H1 (cell line): ENCODE results near the gene IL37. TPM values are rescaled to one million over a fixed set of nuclear protein-coding genes. Genes with fewer than 3 reads are reported as not detected.

Experiments
- BRCA1 ChIP-seq: IDR thresholded peaks from 2 replicates; pipeline ENCODE4 v1.6.1; 2012; ENCODE audit warnings: low read depth, low read length, improper control_type of control experiment
- GABPA ChIP-seq: IDR thresholded peaks from 2 replicates; pipeline ENCODE4 v1.6.1; 2011; ENCODE audit warnings: mild to moderate bottlenecking, low read length, moderate library complexity, borderline replicate concordance; ENCODE audit not compliant: insufficient read depth
- RFX5 ChIP-seq: IDR thresholded peaks from 2 replicates; pipeline ENCODE4 v1.6.1; 2011; ENCODE audit warnings: low read depth, low read length, improper control_type of control experiment, borderline replicate concordance
- RNF2 ChIP-seq: fragments of 200-900, 300-1000 bp; sonication (generic); IDR thresholded peaks from 2 replicates; pipeline ENCODE4 v1.7.1; 2016; ENCODE audit warnings: borderline replicate concordance, low read depth, mild to moderate bottlenecking, antibody characterized with exemption, low read length; ENCODE audit not compliant: poor library complexity, severe bottlenecking; ENCODE audit errors: missing control alignments
- SP2 ChIP-seq: IDR thresholded peaks from 2 replicates; pipeline ENCODE4 v1.6.1; 2012; ENCODE audit warnings: mild to moderate bottlenecking, low read length, inconsistent platforms
- TBP ChIP-seq: IDR thresholded peaks from 2 replicates; pipeline ENCODE4 v1.6.1; 2011; ENCODE audit warnings: low read depth, low read length, improper control_type of control experiment
- TEAD4 ChIP-seq: IDR thresholded peaks from 2 replicates; pipeline ENCODE4 v1.6.1; 2012; ENCODE audit warnings: low read depth, low read length, inconsistent platforms, mixed read lengths
- polyA plus RNA-seq, 7 experiments: library from polyadenylated mRNA; depleted of rRNA in 3 of 7; stranded (reverse) in 5 of 7; unstranded in 2 of 7; fragments of >200 nt in 5 of 7; fragments of 200-250 nt in 2 of 7; gene quantifications; 1 replicate in 5 of 7; 2 replicates in 1 of 7; 4 replicates in 1 of 7; pipeline versions ENCODE4 v1.2.1 to v1.2.3, GENCODE V29; 2011 to 2013; ENCODE audit warnings: missing spikeins in 2 of 7, mixed read lengths in 2 of 7
- total RNA-seq: library from RNA; stranded (reverse); fragmentation: NEBNext Ultra II Directional; extraction: Animal tissue kit (Norgen Biotek cat#: 25700); gene quantifications from 2 replicates; pipeline ENCODE4 v1.2.1, GENCODE V29; 2021

The IL37 gene
- total and polyA plus RNA-seq, 2 of the 8 experiments (the other 6 are each of a cell fraction or from before 2014, with no cell fraction given): 0.18 TPM; not detected in 1

DNA sequence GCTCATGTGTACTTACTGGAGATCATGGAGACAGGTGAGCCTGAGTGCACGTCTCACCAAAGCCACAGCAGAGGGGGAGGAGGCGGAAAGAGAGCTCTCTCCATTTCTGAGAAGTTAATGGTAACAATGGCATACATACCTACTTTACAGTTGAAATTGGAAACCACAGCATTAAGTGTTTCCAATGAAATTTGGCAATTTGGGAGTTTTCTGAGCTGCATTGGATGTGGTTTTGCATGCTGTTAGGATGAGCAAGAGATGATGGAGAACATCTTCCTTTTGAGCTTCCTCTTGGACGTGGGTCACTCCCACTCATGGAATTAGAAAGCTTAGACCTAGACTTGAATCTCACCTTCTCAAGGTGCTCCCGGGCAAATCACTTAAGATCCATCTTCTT lies 25.5 kb upstream of the IL37 start (continued):
- TF ChIP-seq RNF2 (no peak), TEAD4 (no peak), TBP (no peak), RFX5 (no peak), GABPA (no peak), SP2 (no peak), BRCA1 (no peak)
